ENCODE results near the gene FFAR2.

FFAR2 gene

DNA sequence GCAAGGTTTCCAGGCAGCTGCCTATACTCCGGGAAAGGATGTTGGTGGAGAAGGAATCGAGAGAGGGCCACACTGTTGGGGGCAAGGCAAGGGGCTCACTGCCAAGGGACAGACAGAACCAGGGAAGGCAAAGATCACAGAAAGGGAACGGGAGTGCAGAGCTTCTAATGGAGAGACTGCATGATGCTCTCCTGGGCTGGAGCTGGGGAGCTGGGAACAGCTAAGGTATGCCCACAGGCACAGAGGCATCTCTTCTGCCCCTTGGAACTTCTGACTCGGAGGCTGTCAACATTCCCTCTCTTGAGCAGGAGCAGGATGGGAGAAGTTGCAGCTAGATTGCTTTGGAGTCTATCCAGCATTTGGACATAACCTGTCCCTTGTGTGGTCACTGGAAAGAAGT, 22.4 kb upstream of the FFAR2 start:
- DNase-seq (ENCODE audit: low spot score): no peak

DNA sequence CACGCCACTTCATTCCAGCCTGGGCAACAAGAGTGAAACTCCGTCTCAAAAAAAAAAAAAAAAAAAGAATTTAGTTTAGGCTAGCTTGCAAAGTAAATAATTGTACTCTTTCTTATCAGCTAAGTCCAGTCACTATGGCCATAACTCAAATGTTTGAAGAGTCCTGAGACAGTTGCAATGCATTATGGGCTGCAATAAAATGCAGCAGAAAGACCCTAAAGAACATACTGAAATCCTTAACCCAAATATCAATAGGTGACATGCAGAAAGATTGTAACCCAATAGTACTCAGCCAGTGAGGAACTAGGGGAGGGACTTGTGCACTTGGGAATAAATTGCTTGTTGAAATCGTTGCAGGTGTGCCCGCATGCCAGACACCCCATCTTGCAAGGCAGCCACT, 20.9 kb upstream of the FFAR2 start:
- DNase-seq (ENCODE audit: low spot score): no peak

DNA sequence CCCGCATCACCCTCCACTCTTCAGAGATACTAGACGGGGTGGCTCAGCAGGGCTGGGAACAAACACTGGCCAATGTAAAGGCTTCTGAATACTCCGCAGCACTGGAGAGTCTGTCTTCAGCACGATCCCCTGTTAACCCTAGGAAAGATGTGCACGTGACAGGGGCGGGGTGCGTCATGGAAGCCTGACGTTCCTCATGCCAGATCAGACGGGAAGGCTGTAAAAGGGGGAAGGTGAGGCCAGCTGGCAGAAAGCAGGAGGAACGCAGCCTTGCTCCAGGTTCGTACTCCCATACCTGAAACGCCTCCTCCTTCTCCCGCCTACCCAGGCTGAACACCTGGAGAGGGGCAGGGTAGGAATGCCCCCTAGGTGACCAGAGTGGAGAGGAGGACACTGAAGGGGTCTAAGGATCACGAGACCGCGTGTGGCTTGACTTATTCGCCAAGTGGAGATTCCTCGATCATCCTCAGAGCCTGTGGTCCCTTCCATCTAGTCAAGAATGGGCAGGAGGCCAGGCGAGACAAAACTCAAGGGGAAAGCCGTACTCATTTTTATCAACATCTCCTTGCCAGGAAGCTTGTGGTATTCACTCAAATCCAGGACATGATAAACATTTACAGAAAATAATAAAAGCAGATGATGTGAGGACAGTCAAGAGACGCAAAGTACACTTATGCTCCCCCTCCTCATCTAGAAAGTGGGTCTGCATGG, 18.2 kb upstream of the FFAR2 start:
- DNase-seq (ENCODE audit: low spot score): no peak

DNA sequence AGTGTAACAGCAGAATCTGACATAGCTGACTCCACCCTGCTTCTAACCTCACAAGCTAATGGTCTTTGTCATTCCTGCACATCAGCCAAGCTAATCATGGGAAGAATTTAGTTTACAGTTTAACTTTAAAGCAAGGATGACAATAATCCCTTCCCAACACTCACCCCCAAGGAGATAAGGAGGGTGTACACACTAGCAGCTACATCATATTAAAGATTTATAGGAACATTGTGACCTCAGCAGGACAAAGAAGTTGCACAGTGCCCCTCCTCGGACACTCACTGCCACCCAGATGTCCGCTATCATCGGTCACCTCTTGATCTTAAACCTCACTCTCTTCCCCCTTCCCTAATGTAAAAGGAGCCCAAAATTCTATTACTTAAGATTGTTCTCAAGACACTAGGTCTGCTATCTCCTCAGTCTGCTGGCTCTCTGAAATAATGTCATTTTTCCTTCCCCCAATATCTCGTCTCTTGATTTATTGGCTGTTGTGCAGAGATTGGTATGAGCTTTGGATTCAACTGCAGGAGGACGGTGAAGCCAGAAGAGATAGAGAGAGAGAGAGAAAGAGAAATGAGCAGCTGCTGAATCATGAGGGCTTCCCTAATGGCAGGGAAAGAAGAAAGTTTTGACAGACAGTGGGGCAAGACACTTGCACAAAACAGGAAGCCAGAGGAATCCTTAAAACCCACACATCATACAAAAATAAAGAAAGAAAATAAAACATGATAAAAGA, 17.5 kb upstream of the FFAR2 start:
- DNase-seq (ENCODE audit: low spot score): no peak

DNA sequence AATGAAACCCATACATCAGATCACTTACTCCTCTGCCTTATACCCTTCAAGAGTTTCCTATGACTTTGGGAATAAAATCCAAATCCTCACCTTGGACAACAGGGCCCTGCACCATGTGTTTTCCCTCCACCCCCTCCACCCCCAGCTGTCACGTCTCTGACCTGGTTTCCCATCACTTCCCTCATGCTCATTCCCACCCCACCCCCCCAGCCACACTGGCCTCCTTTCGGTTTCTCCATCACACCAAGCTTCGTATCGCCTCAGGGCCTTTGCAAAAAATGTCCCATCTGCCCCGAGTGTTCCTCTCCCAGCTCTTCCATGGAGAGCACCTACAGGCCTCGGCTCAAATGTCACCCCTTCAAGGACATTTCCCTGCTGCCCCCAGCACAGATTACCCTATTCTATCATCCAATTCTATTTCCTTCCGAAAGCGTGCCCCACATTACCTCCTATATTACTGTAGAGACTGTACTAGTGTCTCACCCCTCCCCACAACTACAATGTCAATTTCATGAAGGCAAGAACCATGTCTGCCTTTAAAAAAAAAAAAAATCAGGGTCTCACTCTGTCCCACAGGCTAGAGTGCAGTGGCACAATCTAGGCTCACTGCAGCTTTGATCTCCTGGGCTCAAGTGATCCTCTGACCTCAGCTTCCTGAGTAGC, 16.8 kb upstream of the FFAR2 start:
- DNase-seq (ENCODE audit: low spot score): no peak

DNA sequence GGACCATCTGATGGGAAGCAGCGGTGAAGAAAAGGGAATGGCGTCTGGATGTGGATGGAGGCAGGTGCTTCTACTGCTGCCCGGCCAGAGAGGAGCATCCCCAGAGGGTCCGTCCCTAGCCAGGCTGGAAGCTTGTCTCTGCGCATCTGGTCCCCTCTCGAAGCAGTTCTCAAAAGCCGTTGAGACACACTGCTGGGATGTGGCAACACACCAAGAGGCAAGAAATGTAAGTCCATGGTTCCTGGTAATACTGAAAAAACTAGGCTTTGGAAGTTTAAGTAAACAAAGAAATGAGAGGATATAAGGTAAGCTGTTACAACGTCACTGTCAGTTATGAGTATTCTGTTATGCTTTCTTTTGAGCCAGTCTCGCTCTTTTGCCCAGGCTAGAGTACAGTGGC, 15.1 kb upstream of the FFAR2 start:
- no peak for DNase-seq (ENCODE audit: low spot score)

DNA sequence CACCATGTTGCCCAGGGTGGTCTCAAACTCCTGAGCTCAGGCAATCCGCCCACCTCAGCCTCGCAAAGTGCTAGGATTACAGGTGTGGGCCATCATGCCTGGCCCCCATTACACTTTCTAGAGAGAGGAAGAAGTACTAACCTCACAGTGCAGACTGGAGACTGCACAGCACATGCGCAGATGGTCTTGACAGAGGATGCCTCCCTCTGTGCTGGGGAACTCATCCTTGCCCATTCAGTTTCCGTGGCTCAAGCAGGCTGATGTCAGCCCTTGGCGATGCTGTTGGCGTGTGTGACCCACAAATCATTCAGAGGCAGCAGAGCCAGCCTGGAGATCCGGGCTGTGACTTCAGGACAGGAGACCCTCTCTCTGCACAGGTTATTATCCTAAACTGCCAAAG, 14.6 kb upstream of the FFAR2 start:
- DNase-seq (ENCODE audit: low spot score): no peak

DNA sequence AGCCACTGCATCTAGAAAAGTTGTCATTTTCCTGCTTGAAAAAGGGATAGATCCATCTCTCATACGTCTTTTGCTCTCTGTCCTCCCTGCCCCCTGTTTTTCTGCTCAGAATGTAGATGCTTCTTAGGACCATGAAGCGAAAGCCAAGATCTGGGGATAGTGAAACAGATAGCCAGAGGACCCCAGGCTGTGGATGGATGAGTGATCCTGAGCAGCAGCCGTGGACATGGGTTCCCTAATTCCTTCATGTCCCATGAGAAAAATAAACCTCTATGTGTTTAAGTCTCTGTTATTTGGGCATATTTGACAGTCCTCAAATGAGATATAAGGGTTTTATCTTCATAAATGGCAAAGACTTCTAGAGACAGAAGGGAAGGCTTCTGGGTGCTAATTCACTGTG, 12.2 kb upstream of the FFAR2 start:
- no peak for DNase-seq (ENCODE audit: low spot score)

DNA sequence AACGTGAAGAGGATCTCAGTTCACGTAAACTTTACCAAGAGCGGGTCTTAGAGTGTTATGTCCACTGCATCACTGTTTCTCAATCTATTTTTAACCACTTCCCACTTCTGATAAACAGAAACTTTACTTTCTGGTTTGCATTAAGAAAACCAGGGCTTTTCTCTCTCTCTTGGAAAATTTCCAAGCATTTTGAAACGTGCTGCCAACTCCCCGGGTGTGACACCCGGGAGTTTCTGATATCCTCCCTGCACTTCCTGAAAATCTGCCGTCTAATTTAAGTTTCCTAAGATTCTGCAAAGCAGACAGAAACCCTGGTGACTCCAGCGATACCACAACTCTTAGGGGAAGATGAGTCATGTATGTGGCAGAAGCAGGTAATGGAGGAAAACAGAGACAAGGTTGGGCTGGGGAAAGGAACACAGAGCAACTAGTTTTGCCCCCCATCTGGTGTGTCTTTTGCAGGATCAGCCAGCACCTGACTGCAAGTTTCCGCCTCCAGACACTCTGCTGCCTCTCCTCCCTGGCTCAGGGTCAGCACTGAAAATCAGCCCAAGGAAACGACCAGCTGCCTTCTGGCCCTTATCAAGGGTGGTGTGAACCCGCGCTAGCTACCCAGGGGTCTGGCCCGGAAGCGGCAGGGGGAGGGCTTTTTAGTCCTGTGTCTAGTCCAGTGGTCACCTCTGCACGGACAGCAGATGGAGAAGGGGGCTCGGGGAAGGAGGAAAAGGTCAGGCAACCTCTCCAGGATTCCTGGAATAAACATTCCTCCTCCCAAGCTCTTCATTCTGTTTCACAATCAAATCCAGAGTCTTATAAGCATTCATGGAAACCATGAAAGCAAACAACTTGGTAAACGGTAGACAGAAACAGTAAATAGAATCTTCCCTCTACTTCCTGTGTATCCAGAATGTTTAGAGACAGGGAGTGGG, 11.3 kb upstream of the FFAR2 start:
- DNase-seq (ENCODE audit: low spot score): no peak

DNA sequence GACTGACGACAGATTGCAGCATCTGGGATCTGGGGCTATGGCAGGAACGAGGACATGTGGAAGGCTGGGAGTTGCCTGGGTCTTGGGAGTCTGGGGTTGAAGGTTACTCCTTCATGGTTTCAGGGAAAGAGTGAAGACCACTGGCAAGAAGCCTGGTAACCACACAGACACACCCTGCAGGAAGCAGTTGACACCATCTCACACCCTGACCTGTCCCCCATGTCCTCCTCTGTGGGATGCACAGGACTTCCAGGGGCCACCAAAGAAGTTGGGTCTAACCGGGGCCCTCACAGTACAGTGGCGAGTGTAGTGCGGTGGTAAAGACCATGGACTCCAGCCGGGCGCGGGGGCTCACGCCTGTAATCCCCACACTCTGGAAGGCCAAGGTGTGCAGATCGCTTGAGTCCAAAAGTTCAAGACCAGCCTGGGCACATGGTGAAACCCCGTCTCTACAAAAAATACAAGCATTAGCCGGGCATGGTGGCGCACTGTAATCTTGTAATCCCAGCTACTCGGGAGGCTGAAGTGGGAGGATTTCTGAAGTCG, 10.6 kb upstream of the FFAR2 start:
- no peak for DNase-seq (ENCODE audit: low spot score)

DNA sequence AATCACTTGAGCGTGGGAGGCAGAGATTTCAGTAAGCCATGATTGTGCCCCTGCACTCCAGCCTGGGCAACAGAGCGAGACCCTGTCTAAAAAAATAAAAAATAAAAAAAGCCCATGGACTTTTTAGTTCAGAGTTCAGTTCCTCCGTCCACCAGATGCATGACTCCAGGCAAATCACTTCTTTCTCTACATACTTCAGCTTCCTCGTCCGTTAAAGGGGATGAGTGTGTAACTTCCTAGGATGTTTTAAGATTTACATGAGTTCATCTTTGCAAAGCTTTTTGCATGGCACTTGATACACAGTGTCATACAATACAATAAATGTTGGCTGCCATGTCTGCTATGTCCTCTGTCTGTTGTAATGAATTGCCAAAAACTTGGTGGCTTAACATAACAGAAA, 10.0 kb upstream of the FFAR2 start:
- DNase-seq (ENCODE audit: low spot score): no peak

DNA sequence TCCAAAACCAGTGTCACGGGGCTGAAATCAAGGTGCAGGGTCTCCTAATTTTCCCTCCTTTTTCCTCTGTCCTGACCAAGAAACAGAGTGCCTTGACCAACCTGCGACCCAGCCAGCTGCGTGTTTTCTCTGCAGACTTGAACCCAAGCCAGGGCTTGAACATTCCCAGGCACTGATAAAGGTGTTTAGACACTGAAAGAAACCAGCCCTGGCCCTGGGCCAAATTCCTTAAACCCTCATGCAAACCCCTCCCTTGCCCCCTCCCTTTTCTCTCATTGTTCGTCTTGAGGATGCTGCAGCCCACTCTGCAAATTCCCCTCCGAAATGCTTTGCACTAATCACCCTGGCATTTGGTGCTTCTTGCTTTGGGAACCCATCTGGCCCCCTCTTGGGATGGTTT, 9.5 kb upstream of the FFAR2 start:
- DNase-seq (ENCODE audit: low spot score): no peak

DNA sequence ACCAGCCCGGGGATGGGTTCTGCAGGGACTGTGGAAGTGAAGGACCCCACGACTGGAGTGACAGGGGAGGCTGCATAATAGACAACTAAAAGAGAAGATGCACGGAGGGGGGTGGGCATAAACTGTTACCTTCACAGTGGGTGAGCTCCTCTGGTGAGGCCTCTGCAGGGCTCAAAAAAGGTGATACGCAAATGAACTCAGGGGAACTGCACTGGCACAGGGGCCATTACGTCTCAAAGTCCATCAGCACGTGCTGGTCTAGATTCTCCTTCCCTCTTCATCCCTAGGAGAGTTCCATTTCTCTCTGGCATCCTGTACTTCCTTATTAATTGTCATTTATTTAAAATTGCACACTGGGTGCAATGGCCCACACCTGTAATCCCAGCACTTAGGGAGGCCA, 8.1 kb upstream of the FFAR2 start:
- DNase-seq (ENCODE audit: low spot score): no peak

DNA sequence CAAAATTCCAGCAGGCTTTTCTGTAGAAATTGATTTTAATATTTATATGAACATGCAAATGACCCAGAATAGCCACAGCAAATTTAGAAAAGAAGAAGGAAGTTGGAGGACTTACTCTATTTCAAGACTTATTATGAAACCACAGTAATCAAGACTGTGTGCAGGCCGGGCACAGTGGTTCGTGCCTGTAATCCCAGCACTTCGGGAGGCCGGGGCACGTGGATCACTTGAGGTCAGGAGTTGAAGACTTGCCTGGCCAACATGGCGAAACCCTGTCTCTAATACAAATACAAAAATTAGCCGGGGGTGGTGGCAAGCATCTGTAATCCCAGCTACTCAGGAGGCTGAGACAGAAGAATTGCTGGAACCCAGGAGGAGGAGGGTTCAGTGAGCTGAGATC, 6.0 kb upstream of the FFAR2 start:
- DNase-seq (ENCODE audit: low spot score): no peak

DNA sequence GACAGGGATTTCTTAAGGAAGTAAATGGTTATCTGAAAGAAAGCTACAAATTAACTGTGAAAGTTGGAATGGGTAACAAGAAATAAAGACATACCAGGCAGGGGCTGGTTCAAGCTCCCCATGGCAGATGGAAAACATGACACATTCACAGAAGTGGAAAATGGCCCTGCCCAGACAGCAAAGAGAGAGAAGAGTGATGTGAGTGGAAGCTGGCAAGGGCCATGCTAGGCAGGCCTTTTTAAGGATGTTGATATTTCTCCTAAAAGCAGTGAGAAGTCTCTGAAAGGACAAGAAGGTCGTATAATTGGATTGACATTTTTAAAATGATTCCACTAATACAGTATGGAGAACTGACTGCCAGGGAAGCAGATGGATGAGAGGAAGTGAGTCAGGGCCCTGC, 3.3 kb upstream of the FFAR2 start:
- no peak for DNase-seq (ENCODE audit: low spot score)

DNA sequence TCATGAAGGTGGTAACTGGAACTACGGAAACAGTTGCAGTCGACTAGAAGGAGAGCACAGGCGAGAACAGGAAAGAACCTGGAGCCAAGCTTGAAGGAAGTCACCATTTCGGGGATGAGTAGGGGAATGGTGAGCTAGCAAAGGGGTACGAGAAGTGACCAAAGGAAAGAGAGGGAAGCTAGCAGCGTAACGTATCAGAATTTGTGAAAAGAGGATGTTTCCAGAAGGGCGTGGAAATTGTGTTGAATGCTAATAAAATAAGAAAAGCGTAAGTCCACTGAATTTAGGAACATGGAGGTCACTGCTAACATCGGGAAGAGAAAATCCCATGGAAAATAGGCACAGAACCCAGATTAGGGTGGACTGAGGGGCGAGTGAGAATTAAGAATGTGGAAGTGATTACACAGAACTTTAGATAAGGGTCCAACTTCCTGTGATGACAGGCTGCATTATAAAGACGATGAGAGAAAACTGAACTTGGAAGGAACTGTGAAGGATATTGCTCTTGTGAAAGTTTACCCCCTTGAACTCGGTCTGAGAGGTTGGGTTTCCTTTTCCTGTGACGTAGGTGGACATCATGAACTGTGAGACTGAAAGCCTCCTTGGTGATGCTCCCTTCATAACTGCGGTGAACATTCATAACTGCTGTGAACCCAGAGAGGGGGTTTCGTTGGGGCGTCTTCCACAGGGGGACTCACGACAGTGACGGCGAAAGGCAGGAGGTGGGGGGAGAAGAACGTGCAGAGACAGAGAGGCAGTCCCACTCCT, 2.0 kb upstream of the FFAR2 start:
- no peak for DNase-seq (ENCODE audit: low spot score)

DNA sequence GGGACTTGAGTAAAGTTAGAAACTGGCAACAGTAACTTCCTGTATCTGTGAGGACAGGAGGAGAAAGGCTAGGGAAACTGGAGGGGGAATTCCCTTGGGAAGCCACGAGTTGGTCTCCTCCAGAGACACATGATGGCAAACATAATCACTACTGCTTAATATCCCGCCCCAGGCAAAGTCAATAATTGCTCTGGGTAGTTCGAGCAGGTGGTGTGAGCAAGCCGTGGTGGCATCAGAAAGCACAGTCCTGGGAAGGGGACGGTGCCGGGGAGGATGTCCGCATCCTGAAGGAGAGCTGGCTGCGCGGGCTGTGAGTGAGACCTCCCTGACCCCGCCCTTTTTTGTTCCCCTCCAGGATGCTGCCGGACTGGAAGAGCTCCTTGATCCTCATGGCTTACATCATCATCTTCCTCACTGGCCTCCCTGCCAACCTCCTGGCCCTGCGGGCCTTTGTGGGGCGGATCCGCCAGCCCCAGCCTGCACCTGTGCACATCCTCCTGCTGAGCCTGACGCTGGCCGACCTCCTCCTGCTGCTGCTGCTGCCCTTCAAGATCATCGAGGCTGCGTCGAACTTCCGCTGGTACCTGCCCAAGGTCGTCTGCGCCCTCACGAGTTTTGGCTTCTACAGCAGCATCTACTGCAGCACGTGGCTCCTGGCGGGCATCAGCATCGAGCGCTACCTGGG, 1.4 kb downstream of the FFAR2 start:
- no peak for DNase-seq (ENCODE audit: low spot score)

DNA sequence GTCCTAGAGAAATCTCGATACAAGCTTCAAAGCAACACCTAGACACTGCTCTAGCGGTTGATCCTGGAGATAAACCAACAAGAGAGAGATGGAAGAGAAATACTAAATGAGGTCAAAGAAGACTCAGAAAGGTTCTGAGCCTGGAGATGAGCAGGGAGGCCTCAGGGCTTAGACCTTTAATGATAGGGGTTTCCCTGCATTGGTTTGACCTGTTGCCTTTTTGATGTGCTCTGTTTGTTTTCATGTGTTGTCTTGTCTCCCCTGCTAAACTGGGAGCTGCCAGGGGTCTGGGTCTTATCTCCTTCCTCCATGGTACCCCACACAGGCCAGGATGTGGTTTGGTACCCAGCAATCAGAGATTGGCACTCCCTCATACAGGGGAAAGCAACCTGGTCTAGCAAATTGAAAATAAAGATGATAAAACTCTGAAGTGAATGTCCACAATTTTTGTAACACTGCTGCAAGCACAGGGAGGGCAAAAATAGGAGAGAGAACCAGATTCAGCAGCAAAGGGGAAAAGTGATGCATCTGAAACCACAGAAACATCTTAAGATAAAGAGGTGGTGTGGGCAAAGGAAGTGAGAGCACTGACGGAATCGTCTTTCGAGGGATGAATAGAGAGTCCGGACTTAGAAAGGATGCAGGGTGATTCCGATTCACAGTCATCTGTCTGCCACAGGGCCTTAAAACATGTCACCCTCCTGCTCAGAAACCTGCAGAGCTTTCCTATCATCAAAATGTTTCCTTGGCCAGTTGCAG, 3.5 kb downstream of the FFAR2 start:
- DNase-seq (ENCODE audit: low spot score): no peak

DNA sequence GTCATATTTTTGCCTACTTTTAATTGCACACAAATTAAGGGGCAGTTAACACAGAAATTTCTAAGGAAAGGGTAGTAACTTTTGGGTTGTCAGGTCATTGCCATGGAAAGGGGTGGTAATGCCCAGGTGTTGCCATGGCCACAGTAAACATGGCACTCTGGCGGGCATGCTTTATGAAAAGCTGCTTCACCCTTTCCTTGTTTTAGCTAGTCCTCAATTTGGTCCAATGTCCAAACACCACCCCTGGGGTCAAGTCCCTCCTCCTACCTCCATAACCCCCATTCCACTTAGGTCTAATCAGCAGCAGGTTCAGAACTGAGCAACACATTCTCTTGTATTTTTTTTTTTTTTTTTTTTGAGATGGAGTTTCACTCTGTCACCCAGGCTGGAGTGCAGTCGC, 6.6 kb downstream of the FFAR2 start:
- no peak for DNase-seq (ENCODE audit: low spot score)

DNA sequence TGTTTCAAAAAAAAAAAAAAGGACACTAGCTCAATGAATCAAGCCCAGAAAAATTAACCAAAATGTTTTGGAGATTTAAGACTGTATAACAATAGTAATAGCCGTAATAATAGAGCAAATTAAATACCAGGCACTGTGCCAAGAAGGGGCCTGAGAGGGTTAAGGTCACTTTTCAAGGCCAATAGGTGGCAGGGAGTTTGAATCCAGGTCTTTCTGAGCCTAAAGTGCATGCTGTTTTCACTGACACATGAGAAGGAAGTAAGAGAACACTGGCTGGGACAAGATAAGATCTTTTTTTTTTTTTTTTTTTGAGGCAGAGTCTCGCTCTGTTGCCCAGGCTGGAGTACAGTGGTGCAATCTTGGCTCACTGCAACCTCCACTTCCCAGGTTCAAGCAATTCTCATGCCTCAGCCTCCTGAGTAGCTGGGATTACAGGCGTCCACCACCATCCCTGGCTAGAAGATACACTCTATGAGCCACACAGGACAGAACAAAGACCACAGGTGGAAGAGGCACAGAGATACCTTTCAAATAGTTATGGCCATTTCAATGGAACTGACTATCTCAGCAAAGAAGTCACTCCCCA, 7.7 kb downstream of the FFAR2 start:
- DNase-seq (ENCODE audit: low spot score): no peak

Data from GM03348 (cell line).